Measurements from ENCODE around the gene AXIN1.

AXIN1 gene

GRCh38 chr16:279531-279930, 73.0 kb downstream of the AXIN1 start:
- Histone ChIP-seq H3K36me3 (ENCODE audit: insufficient read depth, low read length) (no peaks in the 10 kb centered on the region), H3K27me3 (ENCODE audit: control insufficient read depth, insufficient read depth, low read length) (peaks cover 25% of the 10 kb centered on the region), H3K4me2 (ENCODE audit: low read length) (no peak overlapping the region), H3K4me1 (ENCODE audit: control insufficient read depth, insufficient read depth, low read length) (peaks cover 4% of the 10 kb centered on the region), H3K9me3 (replicated peaks; ENCODE audit: low read length) (no peaks in the 10 kb centered on the region), H3K9ac (ENCODE audit: low read depth, low read length) (no peak overlapping the region), H3K4me3 (ENCODE audit: low read length) (no peak overlapping the region)

DNA sequence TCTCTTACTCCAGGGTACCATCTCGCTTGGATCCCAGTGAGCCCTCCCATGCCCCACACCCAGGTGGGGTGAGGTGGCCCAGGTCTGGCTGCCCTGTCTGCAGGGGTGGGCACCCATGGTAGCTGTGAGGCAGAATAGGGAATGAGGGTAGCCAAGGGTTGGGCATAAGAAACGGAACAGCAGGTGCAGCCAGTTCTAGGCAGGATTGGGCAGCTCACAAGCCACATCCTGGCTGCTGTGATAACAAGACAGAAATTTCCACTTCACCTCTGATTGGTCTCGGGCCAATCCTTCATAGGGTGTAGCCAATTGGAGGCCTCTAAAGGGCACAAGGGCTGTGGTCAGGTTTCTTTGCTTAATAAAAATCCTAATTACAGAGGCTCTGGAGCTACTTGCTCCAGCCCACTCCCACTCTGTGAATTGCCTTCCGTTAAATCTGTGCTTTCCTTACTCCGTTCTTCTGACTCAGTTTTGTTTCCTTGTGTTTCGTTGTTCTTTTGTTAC, 73.6 kb downstream of the AXIN1 start:
- no peak overlapping the region for H3K4me3 ChIP-seq (ENCODE audit: low read length)
- H3K4me2 ChIP-seq (ENCODE audit: low read length), result no peak overlapping the region
- no peak overlapping the region for H3K9ac ChIP-seq (ENCODE audit: low read depth, low read length)
- peaks cover 4% of the 10 kb centered on the region for H3K4me1 ChIP-seq (ENCODE audit: control insufficient read depth, insufficient read depth, low read length)
- no peaks in the 10 kb centered on the region for H3K9me3 ChIP-seq (replicated peaks; ENCODE audit: low read length)
- H3K27me3 ChIP-seq (ENCODE audit: control insufficient read depth, insufficient read depth, low read length), result peaks cover 29% of the 10 kb centered on the region
- no peaks in the 10 kb centered on the region for H3K36me3 ChIP-seq (ENCODE audit: insufficient read depth, low read length)

DNA sequence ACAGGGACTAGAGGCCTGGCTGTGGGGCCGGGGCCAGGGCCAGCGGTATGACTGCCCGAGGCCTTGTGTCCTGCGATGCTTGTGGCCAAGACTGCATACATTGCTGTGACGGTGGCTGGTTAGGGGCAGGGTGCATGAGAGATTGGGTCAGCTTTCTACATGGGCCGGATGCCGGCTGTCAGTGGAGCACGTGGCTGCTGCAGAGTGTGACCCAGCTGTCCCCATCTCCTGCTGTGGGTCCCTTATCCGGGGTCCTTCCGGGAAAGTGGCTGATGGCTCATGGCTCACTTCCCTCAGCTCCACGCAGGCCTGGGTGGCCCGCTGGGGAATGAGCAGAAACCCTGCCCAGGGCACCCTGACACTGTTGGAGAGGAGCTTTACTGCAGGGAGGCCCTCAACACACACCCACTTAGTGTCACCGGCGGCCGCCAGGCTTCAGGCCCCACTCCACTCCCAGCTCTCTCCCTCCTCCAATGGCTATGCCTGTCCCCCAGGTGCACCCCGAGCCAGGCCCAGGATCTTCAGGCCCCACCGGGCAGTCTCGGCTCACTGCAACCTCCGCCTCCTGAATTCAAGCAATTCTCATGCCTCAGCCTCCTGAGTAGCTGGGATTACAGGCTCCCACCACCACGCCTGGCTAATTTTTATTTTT, 76.0 kb downstream of the AXIN1 start:
- Histone ChIP-seq H3K4me2 (ENCODE audit: low read length) (no peak overlapping the region), H3K27me3 (ENCODE audit: control insufficient read depth, insufficient read depth, low read length) (peaks cover 21% of the 10 kb centered on the region), H3K9ac (ENCODE audit: low read depth, low read length) (no peak overlapping the region), H3K4me1 (ENCODE audit: control insufficient read depth, insufficient read depth, low read length) (peaks cover 4% of the 10 kb centered on the region), H3K9me3 (replicated peaks; ENCODE audit: low read length) (no peaks in the 10 kb centered on the region), H3K4me3 (ENCODE audit: low read length) (no peak overlapping the region), H3K36me3 (ENCODE audit: insufficient read depth, low read length) (no peaks in the 10 kb centered on the region)

DNA sequence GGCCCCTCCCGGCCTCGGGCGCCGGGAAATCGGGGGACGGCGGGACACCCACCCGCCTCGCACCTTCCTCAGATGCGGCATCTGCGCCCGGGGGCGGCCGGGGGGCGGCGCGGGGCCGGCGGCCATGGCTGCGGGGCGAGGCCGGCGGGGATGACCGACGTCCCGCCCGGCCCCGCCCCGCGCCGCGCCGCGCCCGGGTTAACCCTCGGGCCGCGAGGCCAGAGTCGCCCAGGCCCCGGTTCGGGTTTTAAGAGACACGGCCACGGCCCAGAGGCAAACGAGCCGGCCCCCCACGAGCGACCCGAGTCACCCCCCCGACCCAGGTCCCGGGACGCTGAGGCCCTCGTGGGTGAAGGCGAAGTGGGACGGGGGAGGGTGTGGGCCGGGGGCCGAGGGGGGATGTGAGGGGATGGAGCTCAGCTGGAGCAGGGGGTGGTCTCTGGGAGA, 76.7 kb downstream of the AXIN1 start, which contains the start of gene RGS11:
TSS of gene RGS11 (minus strand) at position 159 of the 447 bp plus-strand sequence. CDS start at position 126, 33 bp downstream.
- Histone ChIP-seq H3K9ac (ENCODE audit: low read depth, low read length) (no peak within 1 kb of the TSS), H3K4me3 (ENCODE audit: low read length) (peak within 1 kb of the TSS; percentile 63), H3K27me3 (ENCODE audit: control insufficient read depth, insufficient read depth, low read length) (peaks cover 13% of the 10 kb centered on the region), H3K4me1 (ENCODE audit: control insufficient read depth, insufficient read depth, low read length) (peaks cover 4% of the 10 kb centered on the region), H3K9me3 (replicated peaks; ENCODE audit: low read length) (no peaks in the 10 kb centered on the region), H3K36me3 (ENCODE audit: insufficient read depth, low read length) (no peaks in the 10 kb centered on the region), H3K4me2 (ENCODE audit: low read length) (peak within 1 kb of the TSS; percentile 76)

DNA sequence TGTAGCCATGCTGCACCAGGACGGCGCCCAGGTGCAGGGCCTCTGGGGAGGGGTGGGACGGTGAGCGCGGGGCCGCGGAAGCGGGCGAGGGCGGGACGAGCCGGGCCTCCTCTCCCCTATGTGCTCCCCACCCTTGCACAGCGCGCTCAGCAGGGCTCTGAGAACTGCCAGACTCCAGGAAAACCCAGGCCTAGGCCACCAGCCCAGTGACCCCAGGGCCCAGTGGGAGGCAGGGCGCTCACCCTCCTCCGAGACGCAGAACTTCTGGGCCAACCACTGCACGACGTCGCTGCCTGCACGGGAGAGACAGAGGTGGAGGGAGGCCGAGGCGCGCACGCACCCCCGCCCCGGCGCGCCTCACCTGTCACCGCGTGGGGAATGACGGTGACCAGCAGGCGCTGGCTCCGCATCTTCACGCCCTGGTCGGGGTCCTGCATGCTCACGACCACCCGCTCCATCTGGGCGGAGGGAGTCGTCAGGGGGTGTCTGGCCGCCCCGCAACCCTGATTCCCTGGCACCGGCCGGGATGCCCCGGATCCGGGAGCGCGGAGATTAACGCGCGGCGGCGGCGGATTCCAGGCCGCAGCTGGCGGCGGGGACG, 77.4 kb downstream of the AXIN1 start:
- Histone ChIP-seq H3K9ac (ENCODE audit: low read depth, low read length) (no peak overlapping the region), H3K27me3 (ENCODE audit: control insufficient read depth, insufficient read depth, low read length) (peaks cover 12% of the 10 kb centered on the region), H3K36me3 (ENCODE audit: insufficient read depth, low read length) (no peaks in the 10 kb centered on the region), H3K4me3 (ENCODE audit: low read length) (peak overlapping the region; percentile 63), H3K4me1 (ENCODE audit: control insufficient read depth, insufficient read depth, low read length) (peaks cover 4% of the 10 kb centered on the region), H3K9me3 (replicated peaks; ENCODE audit: low read length) (no peaks in the 10 kb centered on the region), H3K4me2 (ENCODE audit: low read length) (peak overlapping the region; percentile 76)

DNA sequence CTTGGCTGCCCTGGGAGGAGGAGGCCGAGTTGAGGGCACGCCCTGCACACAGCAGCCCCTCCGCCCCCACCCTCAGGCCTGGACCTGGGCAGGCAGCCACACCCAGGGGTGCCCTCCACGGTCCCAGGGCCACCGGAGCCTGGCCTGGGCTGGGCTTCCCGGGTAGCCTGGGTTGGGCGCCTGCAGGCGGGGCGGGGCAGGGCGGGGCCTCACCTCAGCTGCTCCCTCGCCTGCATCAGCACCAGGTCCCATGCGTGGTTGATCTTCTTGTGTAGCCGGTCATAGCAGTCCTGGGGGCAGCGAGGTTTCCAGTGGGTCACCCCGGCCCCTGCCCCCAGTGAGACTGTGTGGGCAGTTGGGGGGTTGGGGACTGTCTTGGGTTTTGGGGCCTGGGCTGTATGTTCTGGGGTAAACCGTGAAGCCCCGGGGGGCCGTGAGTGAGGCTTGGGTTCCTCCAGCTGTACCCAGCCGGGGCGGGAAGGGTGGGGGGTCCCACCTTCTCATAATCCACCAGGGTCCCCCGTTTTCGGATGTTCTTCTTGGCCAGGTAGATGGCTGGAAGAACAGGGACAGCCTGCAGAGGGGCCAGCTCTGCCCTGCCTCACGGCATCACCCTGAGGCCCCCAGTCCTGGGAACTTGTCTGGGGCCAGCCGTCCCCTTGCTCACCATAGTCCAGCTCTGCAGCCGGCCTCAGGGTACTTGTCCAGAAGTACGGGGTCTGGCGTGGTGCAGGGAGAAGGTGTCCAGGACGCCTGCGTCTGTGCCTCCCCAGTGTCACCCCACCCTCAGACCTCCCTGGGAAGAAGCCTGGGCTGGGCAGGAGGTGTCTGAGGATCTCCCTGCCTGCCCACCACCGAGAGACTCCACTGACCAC, 78.7 kb downstream of the AXIN1 start:
- Histone ChIP-seq H3K4me2 (ENCODE audit: low read length) (no peak overlapping the region), H3K4me1 (ENCODE audit: control insufficient read depth, insufficient read depth, low read length) (peaks cover 4% of the 10 kb centered on the region), H3K9ac (ENCODE audit: low read depth, low read length) (no peak overlapping the region)

DNA sequence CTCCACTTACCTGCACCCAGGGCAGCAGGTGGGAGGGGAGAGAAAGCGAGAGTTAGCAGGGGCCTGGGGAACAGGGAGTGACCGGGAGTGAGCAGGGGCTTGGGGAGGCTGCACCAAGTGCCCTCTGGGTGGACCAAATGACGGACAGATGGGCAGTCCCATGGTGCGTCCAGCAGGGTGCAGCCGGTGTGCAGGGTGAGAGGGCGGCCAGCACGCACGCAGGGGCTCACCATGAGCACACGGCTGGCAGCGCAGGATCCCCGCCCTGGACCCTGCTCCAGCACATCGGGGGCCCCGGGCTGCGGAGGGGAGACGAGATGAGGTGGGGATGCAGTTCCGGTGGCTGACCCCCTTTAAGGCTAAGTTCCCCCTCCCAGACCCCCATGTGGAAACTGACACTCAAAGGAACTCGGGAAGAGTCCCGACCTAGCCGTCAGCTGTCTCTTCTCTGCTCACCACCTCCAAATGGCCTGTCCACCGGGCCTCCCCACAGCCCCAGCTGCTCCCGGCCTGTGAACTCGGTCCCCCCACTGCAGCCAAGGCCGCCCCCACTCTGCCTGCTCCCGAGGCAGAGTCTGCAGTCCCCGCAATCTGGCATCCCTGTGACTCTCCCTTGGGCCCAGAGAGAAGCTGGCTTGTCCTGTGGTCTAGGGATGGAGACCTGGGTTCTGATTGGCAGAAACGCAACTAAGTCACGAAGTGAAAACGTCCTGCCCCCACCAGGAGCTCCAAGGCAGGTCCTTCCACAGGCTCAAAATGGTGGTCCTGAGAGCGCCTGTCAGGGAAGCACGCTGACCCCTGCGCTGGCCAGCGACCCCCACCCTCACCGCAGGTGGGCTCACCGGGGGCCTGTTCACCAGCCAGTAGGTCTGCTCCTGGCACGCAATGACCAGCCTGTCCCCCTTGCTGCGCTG, 79.6 kb downstream of the AXIN1 start:
- H3K9ac ChIP-seq (ENCODE audit: low read depth, low read length), result no peak overlapping the region
- H3K4me2 ChIP-seq (ENCODE audit: low read length), result no peak overlapping the region
- H3K4me1 ChIP-seq (ENCODE audit: control insufficient read depth, insufficient read depth, low read length), result peaks cover 4% of the 10 kb centered on the region
- no peaks in the 10 kb centered on the region for H3K9me3 ChIP-seq (replicated peaks; ENCODE audit: low read length)
- H3K4me3 ChIP-seq (ENCODE audit: low read length), result no peak overlapping the region
- H3K27me3 ChIP-seq (ENCODE audit: control insufficient read depth, insufficient read depth, low read length), result peaks cover 19% of the 10 kb centered on the region
- H3K36me3 ChIP-seq (ENCODE audit: insufficient read depth, low read length), result no peaks in the 10 kb centered on the region

More for the DNA sequence above, 78.7 kb downstream of the AXIN1 start:
- no peaks in the 10 kb centered on the region for H3K36me3 ChIP-seq (ENCODE audit: insufficient read depth, low read length)
- no peaks in the 10 kb centered on the region for H3K9me3 ChIP-seq (replicated peaks; ENCODE audit: low read length)
- no peak overlapping the region for H3K4me3 ChIP-seq (ENCODE audit: low read length)
- peaks cover 16% of the 10 kb centered on the region for H3K27me3 ChIP-seq (ENCODE audit: control insufficient read depth, insufficient read depth, low read length)

GRCh38 chr16:270381-271255, 81.9 kb downstream of the AXIN1 start:
- Histone ChIP-seq H3K4me3 (ENCODE audit: low read length) (no peak overlapping the region), H3K27me3 (ENCODE audit: control insufficient read depth, insufficient read depth, low read length) (peaks cover 19% of the 10 kb centered on the region), H3K4me1 (ENCODE audit: control insufficient read depth, insufficient read depth, low read length) (peaks cover 8% of the 10 kb centered on the region), H3K9ac (ENCODE audit: low read depth, low read length) (no peak overlapping the region), H3K4me2 (ENCODE audit: low read length) (no peak overlapping the region), H3K36me3 (ENCODE audit: insufficient read depth, low read length) (no peaks in the 10 kb centered on the region), H3K9me3 (replicated peaks; ENCODE audit: low read length) (no peaks in the 10 kb centered on the region)

GRCh38 chr16:269061-269796, 83.3 kb downstream of the AXIN1 start:
- peaks cover 6% of the 10 kb centered on the region for H3K36me3 ChIP-seq (ENCODE audit: insufficient read depth, low read length)
- no peak overlapping the region for H3K4me2 ChIP-seq (ENCODE audit: low read length)
- no peak overlapping the region for H3K9ac ChIP-seq (ENCODE audit: low read depth, low read length)
- peaks cover 5% of the 10 kb centered on the region for H3K4me1 ChIP-seq (ENCODE audit: control insufficient read depth, insufficient read depth, low read length)
- no peak overlapping the region for H3K4me3 ChIP-seq (ENCODE audit: low read length)
- H3K9me3 ChIP-seq (replicated peaks; ENCODE audit: low read length), result no peaks in the 10 kb centered on the region
- peaks cover 8% of the 10 kb centered on the region for H3K27me3 ChIP-seq (ENCODE audit: control insufficient read depth, insufficient read depth, low read length)
